Liver (tissue), 9 donors: ENCODE data around the gene UGT1A5. TPM values are rescaled to one million over a fixed set of nuclear protein-coding genes. Genes with fewer than 3 reads are reported as not detected.

ENCODE experiments used
- DNase-seq: peaks from one replicate; pipeline ENCODE4 v3.0.0-alpha.2; 2017; ENCODE audit warnings: low spot score
- H3K27ac ChIP-seq, 2 donors: one replicate each; pipeline ENCODE4 v1.7.0; 2013; ENCODE audit warnings: inconsistent platforms in 2 of 2, low read length in 2 of 2, control low read depth in 1 of 2, low read depth in 1 of 2, mild to moderate bottlenecking in 1 of 2
- H3K27me3 ChIP-seq, 4 donors: one replicate each; pipeline versions ENCODE4 v1.6.1 to v1.7.0; 2013; ENCODE audit warnings: low read length in 3 of 4, inconsistent platforms in 1 of 4, mild to moderate bottlenecking in 1 of 4, moderate library complexity in 1 of 4; ENCODE audit not compliant: control insufficient read depth in 4 of 4, insufficient read depth in 4 of 4
- H3K36me3 ChIP-seq, 4 donors: one replicate each; pipeline versions ENCODE4 v1.6.1 to v1.7.0; 2013; ENCODE audit warnings: low read length in 3 of 4, mild to moderate bottlenecking in 3 of 4, low read depth in 1 of 4, moderate library complexity in 1 of 4; ENCODE audit not compliant: control insufficient read depth in 4 of 4, insufficient read depth in 3 of 4
- H3K4me1 ChIP-seq, 4 donors: one replicate each; pipeline versions ENCODE4 v1.6.1 to v1.7.0; 2013; ENCODE audit warnings: low read length in 3 of 4, mild to moderate bottlenecking in 3 of 4, moderate library complexity in 1 of 4; ENCODE audit not compliant: control insufficient read depth in 4 of 4, insufficient read depth in 4 of 4
- H3K4me3 ChIP-seq, 3 donors: one replicate each; pipeline versions ENCODE4 v1.6.1 to v1.7.0; 2013; ENCODE audit warnings: low read length in 3 of 3, control low read depth in 1 of 3, low read depth in 1 of 3, mild to moderate bottlenecking in 1 of 3
- H3K9ac ChIP-seq, 2 donors: one replicate each; pipeline ENCODE4 v1.7.0; 2013; ENCODE audit warnings: low read length in 2 of 2, mild to moderate bottlenecking in 2 of 2, moderate library complexity in 2 of 2, control low read depth in 1 of 2, low read depth in 1 of 2
- H3K9me3 ChIP-seq, 4 donors: one replicate each; pipeline versions ENCODE4 v1.6.1 to v1.7.0; 2013; ENCODE audit warnings: low read length in 3 of 4; ENCODE audit not compliant: control insufficient read depth in 4 of 4
- FOXA1 ChIP-seq: IDR thresholded peaks from 2 replicates; pipeline ENCODE4 v1.6.1; 2016; ENCODE audit warnings: antibody characterized with exemption
- FOXA2 ChIP-seq: IDR thresholded peaks from 2 replicates; pipeline ENCODE4 v1.6.1; 2016; ENCODE audit warnings: antibody characterized with exemption
- HNF4A ChIP-seq, 2 donors: conservative IDR thresholded peaks; 2 replicates each; pipeline ENCODE4 v1.6.1; 2016; ENCODE audit warnings: antibody characterized with exemption in 2 of 2, mild to moderate bottlenecking in 2 of 2
- HNF4G ChIP-seq: IDR thresholded peaks from 2 replicates; pipeline ENCODE4 v1.6.1; 2016; ENCODE audit warnings: antibody characterized with exemption
- JUND ChIP-seq, 2 donors: IDR thresholded peaks; 2 replicates each; pipeline ENCODE4 v1.6.1; 2016; ENCODE audit warnings: antibody characterized with exemption in 2 of 2
- RAD21 ChIP-seq, 2 donors: IDR thresholded peaks; 2 replicates each; pipeline ENCODE4 v1.6.1; 2016; ENCODE audit warnings: antibody characterized with exemption in 2 of 2, mild to moderate bottlenecking in 2 of 2
- RXRA ChIP-seq, 2 donors: IDR thresholded peaks; 2 replicates each; pipeline ENCODE4 v1.6.1; 2017 to 2018; ENCODE audit warnings: antibody characterized with exemption in 2 of 2, mild to moderate bottlenecking in 1 of 2
- SP1 ChIP-seq: IDR thresholded peaks from 2 replicates; pipeline ENCODE4 v1.6.1; 2018; ENCODE audit warnings: antibody characterized with exemption, mild to moderate bottlenecking
- YY1 ChIP-seq: IDR thresholded peaks from 2 replicates; pipeline ENCODE4 v1.6.1; 2016; ENCODE audit warnings: antibody characterized with exemption, mild to moderate bottlenecking
- ZBTB33 ChIP-seq: IDR thresholded peaks from 2 replicates; pipeline ENCODE4 v1.6.1; 2016; ENCODE audit warnings: antibody characterized with exemption
- WGBS: extraction: QIAGEN DNeasy Blood & Tissue Kit; methylation state at CpG from one replicate; pipeline ENCODE4 v1.1.7; 2013; 5-methylcytosine and 5-hydroxymethylcytosine counted together
- polyA plus RNA-seq, 2 donors: library from polyadenylated mRNA; stranded (reverse) in 1 of 2; unstranded in 1 of 2; fragments of 200-250 nt in 1 of 2; fragments of >200 nt in 1 of 2; fragmentation: Nextera tagmentation in 1 of 2; extraction: Ambion mirVana in 1 of 2; gene quantifications; one replicate each; pipeline versions ENCODE4 v1.2.1 to v1.2.3, GENCODE V29; 2013 to 2015
- total RNA-seq, 2 donors: library from RNA; depleted of rRNA; stranded (reverse); fragments of >200 nt; gene quantifications; one replicate each; pipeline ENCODE4 v1.2.3, GENCODE V29; 2014
- TF ChIP-seq, protein P1 (sequence below): IDR thresholded peaks from 2 replicates; pipeline ENCODE4 v1.6.1; 2016; ENCODE audit warnings: antibody characterized with exemption
- TF ChIP-seq, protein P2 (sequence below): fragments of 150-350 bp; IDR thresholded peaks from 2 replicates; pipeline ENCODE4 v1.5.1; 2017; ENCODE audit warnings: improper control_type of control experiment, low read depth, low read length; ENCODE audit not compliant: missing input control
- TF ChIP-seq, protein P3 (sequence below): IDR thresholded peaks from 2 replicates; pipeline ENCODE4 v1.6.1; 2016; ENCODE audit warnings: antibody characterized with exemption, mild to moderate bottlenecking
- donor health status: healthy.
- donor health status: healthy.
- donor health status: healthy.
- donor health status: healthy.
- donor health status: healthy.

The UGT1A5 gene
- total and polyA plus RNA-seq, 4 donors: 0.14 to 1.8 (median 1.6) TPM; not detected in 1

DNA sequence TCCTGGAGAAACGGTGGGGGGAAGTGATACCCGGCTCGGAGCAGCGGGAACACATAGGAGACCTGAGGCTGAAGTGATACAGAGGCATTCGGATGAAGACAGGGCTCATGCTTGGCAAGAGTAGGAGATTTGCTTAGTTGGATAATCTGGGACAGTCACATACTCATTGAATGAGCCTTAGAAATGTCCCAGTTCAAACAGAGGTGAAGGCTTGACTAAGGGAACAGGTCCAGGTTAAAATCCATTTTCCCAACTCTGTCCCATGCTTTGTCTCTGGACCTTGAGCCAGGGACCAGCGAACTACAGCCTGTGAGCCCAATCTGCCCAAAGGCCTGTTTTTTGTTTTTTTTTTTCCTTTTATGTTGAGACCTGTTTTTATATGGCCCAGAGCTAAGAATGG is 18.7 kb upstream of the UGT1A5 start (continued):
- TF ChIP-seq ZBTB33 (peak; percentile 79), HNF4A (conservative IDR thresholded peaks at IDR 0.05) (peak; percentile 99 to 100), FOXA1 (peak; percentile 76), HNF4G (peak; percentile 98)
- TF ChIP-seq, protein P1, sequence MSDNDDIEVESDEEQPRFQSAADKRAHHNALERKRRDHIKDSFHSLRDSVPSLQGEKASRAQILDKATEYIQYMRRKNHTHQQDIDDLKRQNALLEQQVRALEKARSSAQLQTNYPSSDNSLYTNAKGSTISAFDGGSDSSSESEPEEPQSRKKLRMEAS: peak; percentile 52

DNA sequence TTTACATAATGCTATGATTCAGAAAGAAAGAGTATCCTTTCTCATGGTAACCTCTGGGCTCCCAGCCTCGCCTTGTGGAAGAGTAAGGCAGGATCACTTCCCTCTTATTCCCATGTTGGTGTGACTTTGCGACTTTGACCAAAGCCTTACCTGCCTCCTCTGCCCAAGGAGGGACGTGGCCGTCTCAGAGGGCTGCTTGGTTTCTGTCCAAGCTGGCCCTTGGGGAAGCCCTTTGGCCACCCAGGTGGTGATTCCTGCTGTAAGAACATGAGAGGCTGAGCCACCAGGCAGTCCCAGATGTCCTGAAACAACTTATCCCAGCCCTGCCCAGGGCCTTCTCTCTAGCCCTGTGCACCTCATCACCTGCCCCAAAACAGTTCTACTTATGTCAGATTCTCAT is 14.0 kb upstream of the UGT1A5 start:
- TF ChIP-seq, protein P2, sequence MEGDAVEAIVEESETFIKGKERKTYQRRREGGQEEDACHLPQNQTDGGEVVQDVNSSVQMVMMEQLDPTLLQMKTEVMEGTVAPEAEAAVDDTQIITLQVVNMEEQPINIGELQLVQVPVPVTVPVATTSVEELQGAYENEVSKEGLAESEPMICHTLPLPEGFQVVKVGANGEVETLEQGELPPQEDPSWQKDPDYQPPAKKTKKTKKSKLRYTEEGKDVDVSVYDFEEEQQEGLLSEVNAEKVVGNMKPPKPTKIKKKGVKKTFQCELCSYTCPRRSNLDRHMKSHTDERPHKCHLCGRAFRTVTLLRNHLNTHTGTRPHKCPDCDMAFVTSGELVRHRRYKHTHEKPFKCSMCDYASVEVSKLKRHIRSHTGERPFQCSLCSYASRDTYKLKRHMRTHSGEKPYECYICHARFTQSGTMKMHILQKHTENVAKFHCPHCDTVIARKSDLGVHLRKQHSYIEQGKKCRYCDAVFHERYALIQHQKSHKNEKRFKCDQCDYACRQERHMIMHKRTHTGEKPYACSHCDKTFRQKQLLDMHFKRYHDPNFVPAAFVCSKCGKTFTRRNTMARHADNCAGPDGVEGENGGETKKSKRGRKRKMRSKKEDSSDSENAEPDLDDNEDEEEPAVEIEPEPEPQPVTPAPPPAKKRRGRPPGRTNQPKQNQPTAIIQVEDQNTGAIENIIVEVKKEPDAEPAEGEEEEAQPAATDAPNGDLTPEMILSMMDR: no peak
- TF ChIP-seq SP1: no peak
- no peak for TF ChIP-seq JUND (IDR thresholded peaks at IDR 0.05)
- TF ChIP-seq FOXA2: no peak
- TF ChIP-seq RAD21 (IDR thresholded peaks at IDR 0.05): no peak
- TF ChIP-seq YY1: no peak
- no peak for TF ChIP-seq HNF4A (conservative IDR thresholded peaks at IDR 0.05)
- Histone ChIP-seq H3K4me3 (no peak overlapping the region), H3K27me3 (no peaks in the 10 kb centered on the region), H3K36me3 (no peaks in the 10 kb centered on the region), H3K9me3 (no peaks in the 10 kb centered on the region), H3K9ac (no peak overlapping the region), H3K27ac (peak overlapping the region in 1 of 2 donors; percentile 13), H3K4me1 (peaks cover 6 to 47% (median 26%) of the 10 kb centered on the region in 4 donors)
- DNase-seq: no peak
- WGBS: 88% methylated on average over 4 of the region's 4 CpGs

DNA sequence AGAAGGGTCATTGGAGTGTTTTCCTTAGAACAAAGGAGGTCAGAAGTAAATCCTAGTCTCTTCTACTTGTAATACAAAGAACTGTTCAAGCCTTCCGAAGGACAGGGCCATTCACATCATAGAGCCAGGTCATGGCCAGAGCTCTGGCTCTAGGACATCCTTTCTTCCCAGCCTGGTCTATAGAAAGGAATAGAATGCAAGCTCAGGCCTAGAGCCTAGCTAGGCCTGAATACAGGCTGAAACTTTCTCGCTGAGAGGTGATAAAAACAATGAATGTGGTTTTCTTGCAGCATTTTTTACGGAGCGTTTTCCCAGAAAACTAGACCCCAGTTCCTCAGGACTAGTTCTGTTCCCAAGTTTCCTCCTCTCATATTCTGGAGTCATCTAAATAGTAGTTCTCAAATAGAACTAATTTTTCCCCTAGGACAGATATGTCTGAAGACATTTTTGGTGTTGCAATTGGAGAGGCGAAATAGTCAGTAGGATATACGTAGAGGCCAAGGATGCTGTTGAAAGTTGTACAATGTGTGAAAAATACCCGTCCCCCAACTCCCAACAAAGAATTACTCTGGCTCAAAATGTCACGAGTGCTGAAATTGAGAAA is 13.2 kb upstream of the UGT1A5 start:
- H3K4me1 ChIP-seq: peaks cover 6 to 40% (median 20%) of the 10 kb centered on the region in 4 donors
- H3K36me3 ChIP-seq: no peaks in the 10 kb centered on the region
- no peak for DNase-seq
- H3K27me3 ChIP-seq: no peaks in the 10 kb centered on the region
- WGBS: 71% methylated on average over 8 of the region's 8 CpGs
- TF ChIP-seq, protein P3, sequence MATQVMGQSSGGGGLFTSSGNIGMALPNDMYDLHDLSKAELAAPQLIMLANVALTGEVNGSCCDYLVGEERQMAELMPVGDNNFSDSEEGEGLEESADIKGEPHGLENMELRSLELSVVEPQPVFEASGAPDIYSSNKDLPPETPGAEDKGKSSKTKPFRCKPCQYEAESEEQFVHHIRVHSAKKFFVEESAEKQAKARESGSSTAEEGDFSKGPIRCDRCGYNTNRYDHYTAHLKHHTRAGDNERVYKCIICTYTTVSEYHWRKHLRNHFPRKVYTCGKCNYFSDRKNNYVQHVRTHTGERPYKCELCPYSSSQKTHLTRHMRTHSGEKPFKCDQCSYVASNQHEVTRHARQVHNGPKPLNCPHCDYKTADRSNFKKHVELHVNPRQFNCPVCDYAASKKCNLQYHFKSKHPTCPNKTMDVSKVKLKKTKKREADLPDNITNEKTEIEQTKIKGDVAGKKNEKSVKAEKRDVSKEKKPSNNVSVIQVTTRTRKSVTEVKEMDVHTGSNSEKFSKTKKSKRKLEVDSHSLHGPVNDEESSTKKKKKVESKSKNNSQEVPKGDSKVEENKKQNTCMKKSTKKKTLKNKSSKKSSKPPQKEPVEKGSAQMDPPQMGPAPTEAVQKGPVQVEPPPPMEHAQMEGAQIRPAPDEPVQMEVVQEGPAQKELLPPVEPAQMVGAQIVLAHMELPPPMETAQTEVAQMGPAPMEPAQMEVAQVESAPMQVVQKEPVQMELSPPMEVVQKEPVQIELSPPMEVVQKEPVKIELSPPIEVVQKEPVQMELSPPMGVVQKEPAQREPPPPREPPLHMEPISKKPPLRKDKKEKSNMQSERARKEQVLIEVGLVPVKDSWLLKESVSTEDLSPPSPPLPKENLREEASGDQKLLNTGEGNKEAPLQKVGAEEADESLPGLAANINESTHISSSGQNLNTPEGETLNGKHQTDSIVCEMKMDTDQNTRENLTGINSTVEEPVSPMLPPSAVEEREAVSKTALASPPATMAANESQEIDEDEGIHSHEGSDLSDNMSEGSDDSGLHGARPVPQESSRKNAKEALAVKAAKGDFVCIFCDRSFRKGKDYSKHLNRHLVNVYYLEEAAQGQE: no peak
- TF ChIP-seq RXRA (IDR thresholded peaks at IDR 0.05) (no peak), FOXA1 (no peak), YY1 (no peak)
- no peak overlapping the region for H3K9ac ChIP-seq
- no peaks in the 10 kb centered on the region for H3K9me3 ChIP-seq
- no peak overlapping the region for H3K4me3 ChIP-seq
- peak overlapping the region; percentile 83 for H3K27ac ChIP-seq
